B cell (primary cell): ENCODE data around the gene IL7R. TPM values are rescaled to one million over a fixed set of nuclear protein-coding genes. Genes with fewer than 3 reads are reported as not detected.

Source experiments
- ATAC-seq: fragments of 200-7000 bp; cut with Tn5 transposase; one replicate; pipeline ENCODE4 v1.10.0; 2021; ENCODE audit warnings: low read depth, mild to moderate bottlenecking, moderate number of reproducible peaks, moderate library complexity
- CTCF ChIA-PET: fragments of 350-600 bp; sonication (Branson Sonifier 250); formaldehyde crosslinking; loops from one replicate; lab custom pipeline; 2021; ENCODE audit warnings: antibody characterized with exemption, inconsistent platforms; lab: Charles Lee
- POLR2A ChIA-PET: fragments of 350-600 bp; sonication (Branson Sonifier 250); formaldehyde crosslinking; loops from one replicate; lab custom pipeline; 2021; ENCODE audit warnings: antibody characterized with exemption; lab: Charles Lee
- DNase-seq: peaks from one replicate; pipeline ENCODE4 v3.0.0; 2013
- H2AFZ ChIP-seq: 2 replicates; pipeline ENCODE4 v1.6.1; 2012; ENCODE audit warnings: mild to moderate bottlenecking, low read depth, low read length; ENCODE audit not compliant: insufficient read depth, poor library complexity, severe bottlenecking
- H3K27ac ChIP-seq, 2 donors: 1 replicate in 1 of 2; 2 replicates in 1 of 2; pipeline ENCODE4 v1.5.1; 2012 to 2013; ENCODE audit warnings: low read length in 2 of 2, mild to moderate bottlenecking in 2 of 2, moderate library complexity in 1 of 2
- H3K27me3 ChIP-seq, 4 experiments: fragments of 200-600 bp in 1 of 4; sonication (generic) in 1 of 4; replicated peaks in 1 of 4; 1 replicate in 2 of 4; 2 replicates in 2 of 4; pipeline versions ENCODE4 v1.6.1 to v1.7.0; 2013 to 2016; ENCODE audit warnings: low read length in 3 of 4, mild to moderate bottlenecking in 2 of 4, mixed read lengths in 1 of 4, moderate library complexity in 1 of 4; ENCODE audit not compliant: insufficient read depth in 4 of 4, control insufficient read depth in 3 of 4; ENCODE audit errors: control extremely low read depth in 1 of 4
- H3K36me3 ChIP-seq, 2 experiments: replicated peaks in 1 of 2; 1 replicate in 1 of 2; 2 replicates in 1 of 2; pipeline versions ENCODE4 v1.6.1 to v1.7.1; 2013; ENCODE audit warnings: low read length in 1 of 2; ENCODE audit not compliant: insufficient read depth in 2 of 2, control insufficient read depth in 1 of 2; ENCODE audit errors: control extremely low read depth in 1 of 2, extremely low read depth in 1 of 2
- H3K4me1 ChIP-seq, 2 donors: fragments of 200-600 bp in 1 of 2; sonication (generic) in 1 of 2; 1 replicate in 1 of 2; 2 replicates in 1 of 2; pipeline versions ENCODE4 v1.5.1 to v1.6.1; 2013 to 2017; ENCODE audit warnings: low read length in 2 of 2; ENCODE audit not compliant: control insufficient read depth in 2 of 2, insufficient read depth in 2 of 2
- H3K4me2 ChIP-seq: replicated peaks from 2 replicates; pipeline ENCODE3; 2012; ENCODE audit warnings: mild to moderate bottlenecking, low read depth, low read length; ENCODE audit not compliant: poor library complexity, severe bottlenecking
- H3K4me3 ChIP-seq, 5 experiments: fragments of 200-600 bp in 1 of 5; sonication (generic) in 1 of 5; 1 replicate in 3 of 5; 2 replicates in 2 of 5; pipeline versions ENCODE4 v1.5.1 to v1.7.0; 2011 to 2016; ENCODE audit warnings: low read length in 4 of 5, mild to moderate bottlenecking in 4 of 5, low read depth in 2 of 5, control low read depth in 1 of 5, moderate library complexity in 1 of 5; ENCODE audit not compliant: insufficient read depth in 1 of 5; ENCODE audit errors: control extremely low read depth in 1 of 5, extremely low read depth in 1 of 5
- H3K79me2 ChIP-seq: fragments of 200-600 bp; sonication (generic); one replicate; pipeline ENCODE4 v1.6.0; 2016; ENCODE audit warnings: low read length; ENCODE audit not compliant: control insufficient read depth, insufficient read depth
- H3K9ac ChIP-seq: fragments of 200-600 bp; sonication (generic); 2 replicates; pipeline ENCODE4 v1.6.1; 2017; ENCODE audit warnings: mild to moderate bottlenecking, low read length, moderate library complexity
- H3K9me3 ChIP-seq, 3 donors: one replicate each; pipeline versions ENCODE4 v1.6.1 to v1.7.1; 2013; ENCODE audit warnings: low read length in 2 of 3; ENCODE audit not compliant: control insufficient read depth in 2 of 3, insufficient read depth in 1 of 3; ENCODE audit errors: control extremely low read depth in 1 of 3
- H4K20me1 ChIP-seq: 2 replicates; pipeline ENCODE4 v1.6.0; 2012; ENCODE audit warnings: mild to moderate bottlenecking, low read length; ENCODE audit not compliant: insufficient read depth, control insufficient read depth, poor library complexity, severe bottlenecking
- H3K27ac Mint-ChIP-seq: one replicate; pipeline ENCODE4 v1.8.0; 2021; ENCODE audit warnings: mixed read lengths
- H3K27me3 Mint-ChIP-seq: one replicate; pipeline ENCODE4 v1.8.0; 2021; ENCODE audit warnings: mixed read lengths
- H3K4me1 Mint-ChIP-seq: one replicate; pipeline ENCODE4 v1.8.0; 2021; ENCODE audit warnings: mixed read lengths
- H3K4me3 Mint-ChIP-seq: one replicate; pipeline ENCODE4 v1.8.0; 2021; ENCODE audit warnings: mixed read lengths
- H3K9me3 Mint-ChIP-seq: one replicate; pipeline ENCODE4 v1.8.0; 2022; ENCODE audit warnings: mixed read lengths; ENCODE audit not compliant: insufficient read depth
- EZH2 ChIP-seq: IDR thresholded peaks from 2 replicates; pipeline ENCODE4 v1.6.1; 2012; ENCODE audit warnings: borderline replicate concordance, low read depth, mild to moderate bottlenecking, moderate library complexity, low read length; ENCODE audit not compliant: insufficient read depth, poor library complexity, severe bottlenecking
- WGBS: methylation state at CpG from one replicate; pipeline ENCODE4 v1.1.5; 2013; ENCODE audit warnings: missing lambda C conversion rate; ENCODE audit not compliant: insufficient coverage; 5-methylcytosine and 5-hydroxymethylcytosine counted together
- intact Hi-C: fragments of 100-400 bp; cut with micrococcal nuclease; formaldehyde crosslinking; loops from one replicate; pipeline ENCODE4 v1.10.0; 2022
- polyA plus RNA-seq: library from polyadenylated mRNA; depleted of rRNA; stranded (reverse); fragments of >200 nt; gene quantifications from 2 replicates; pipeline ENCODE4 v1.2.3, GENCODE V29; 2012
- total RNA-seq, 2 donors: library from RNA; stranded (reverse); fragments of 120-200 nt in 1 of 2; gene quantifications; 1 replicate in 1 of 2; 2 replicates in 1 of 2; pipeline versions ENCODE4 v1.2.3 to v1.2.4, GENCODE V29; 2013 to 2022
- TF ChIP-seq, protein P1 (sequence below): fragments of 200-600 bp; IDR thresholded peaks from one replicate; pipeline ENCODE4 v1.8.0; 2022; ENCODE audit warnings: antibody characterized with exemption, mild to moderate bottlenecking

Gene IL7R
- total and polyA plus RNA-seq, 2 donors (not counting 1 experiment from before 2014, with no cell fraction given) = 2.4 TPM

DNA sequence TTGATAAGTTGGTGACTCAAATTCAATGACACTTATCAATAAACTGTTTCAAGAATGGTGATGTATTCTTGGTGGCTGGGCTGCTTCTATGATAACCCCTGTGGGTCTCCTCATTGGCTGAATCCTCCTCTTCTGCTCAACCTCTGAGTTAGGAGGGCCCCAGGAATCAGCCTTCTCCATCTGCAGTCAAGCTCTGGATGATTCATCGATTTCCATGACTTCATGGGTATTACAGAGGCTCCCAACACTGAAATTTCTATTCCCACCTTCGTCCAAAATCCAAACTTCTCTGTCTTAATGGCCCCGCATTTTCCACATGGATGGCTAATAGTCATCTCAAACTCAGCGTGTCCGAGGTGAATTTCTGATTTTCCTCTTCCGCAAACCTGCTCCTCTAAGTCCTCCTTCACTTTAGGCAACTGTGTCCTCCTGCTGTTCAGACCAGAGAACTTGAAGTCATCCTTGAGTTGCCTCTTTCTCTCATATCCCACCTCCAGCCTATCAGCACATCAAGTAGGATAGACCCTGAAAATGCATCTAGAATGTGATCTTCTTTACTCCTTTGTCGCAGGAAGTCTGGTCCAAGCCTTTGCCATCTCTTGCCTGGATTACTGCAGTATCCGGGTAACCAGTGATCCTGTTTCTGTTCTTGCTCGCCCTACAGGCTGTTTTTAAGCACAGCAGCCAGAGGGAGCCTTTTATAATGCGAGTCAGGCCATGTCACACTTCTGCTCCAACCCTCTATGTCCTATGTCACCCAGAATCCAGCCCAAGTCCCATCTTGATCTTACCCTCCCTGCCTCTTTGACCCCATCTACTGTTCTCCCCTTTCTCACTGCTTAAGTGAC lies 41.4 kb upstream of the IL7R start:
- intact Hi-C loops = no loop called here
- Mint-ChIP-seq H3K27ac (no peak overlapping the region), H3K27me3 (no peaks in the 10 kb centered on the region), H3K4me3 (no peak overlapping the region), H3K4me1 (no peaks in the 10 kb centered on the region), H3K9me3 (no peaks in the 10 kb centered on the region)
- no peak overlapping the region for H3K9ac ChIP-seq
- ATAC-seq (no peak), DNase-seq (no peak)
- POLR2A ChIA-PET = no interaction called here
- no peak overlapping the region for H3K4me3 ChIP-seq
- H3K27me3 ChIP-seq = no peaks in the 10 kb centered on the region
- H3K4me2 ChIP-seq = no peak overlapping the region
- no peaks in the 10 kb centered on the region for H3K79me2 ChIP-seq
- no peaks in the 10 kb centered on the region for H3K36me3 ChIP-seq
- H2AFZ ChIP-seq = no peak overlapping the region
- no peak overlapping the region for H3K27ac ChIP-seq
- H3K4me1 ChIP-seq = no peaks in the 10 kb centered on the region
- CTCF ChIA-PET = no interaction called here
- no peaks in the 10 kb centered on the region for H3K9me3 ChIP-seq
- 90% methylated on average over 10 of the region's 10 CpGs for WGBS
- TF ChIP-seq, protein P1, sequence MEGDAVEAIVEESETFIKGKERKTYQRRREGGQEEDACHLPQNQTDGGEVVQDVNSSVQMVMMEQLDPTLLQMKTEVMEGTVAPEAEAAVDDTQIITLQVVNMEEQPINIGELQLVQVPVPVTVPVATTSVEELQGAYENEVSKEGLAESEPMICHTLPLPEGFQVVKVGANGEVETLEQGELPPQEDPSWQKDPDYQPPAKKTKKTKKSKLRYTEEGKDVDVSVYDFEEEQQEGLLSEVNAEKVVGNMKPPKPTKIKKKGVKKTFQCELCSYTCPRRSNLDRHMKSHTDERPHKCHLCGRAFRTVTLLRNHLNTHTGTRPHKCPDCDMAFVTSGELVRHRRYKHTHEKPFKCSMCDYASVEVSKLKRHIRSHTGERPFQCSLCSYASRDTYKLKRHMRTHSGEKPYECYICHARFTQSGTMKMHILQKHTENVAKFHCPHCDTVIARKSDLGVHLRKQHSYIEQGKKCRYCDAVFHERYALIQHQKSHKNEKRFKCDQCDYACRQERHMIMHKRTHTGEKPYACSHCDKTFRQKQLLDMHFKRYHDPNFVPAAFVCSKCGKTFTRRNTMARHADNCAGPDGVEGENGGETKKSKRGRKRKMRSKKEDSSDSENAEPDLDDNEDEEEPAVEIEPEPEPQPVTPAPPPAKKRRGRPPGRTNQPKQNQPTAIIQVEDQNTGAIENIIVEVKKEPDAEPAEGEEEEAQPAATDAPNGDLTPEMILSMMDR = peak; percentile 28
- no peak for TF ChIP-seq EZH2
- no peaks in the 10 kb centered on the region for H4K20me1 ChIP-seq

DNA sequence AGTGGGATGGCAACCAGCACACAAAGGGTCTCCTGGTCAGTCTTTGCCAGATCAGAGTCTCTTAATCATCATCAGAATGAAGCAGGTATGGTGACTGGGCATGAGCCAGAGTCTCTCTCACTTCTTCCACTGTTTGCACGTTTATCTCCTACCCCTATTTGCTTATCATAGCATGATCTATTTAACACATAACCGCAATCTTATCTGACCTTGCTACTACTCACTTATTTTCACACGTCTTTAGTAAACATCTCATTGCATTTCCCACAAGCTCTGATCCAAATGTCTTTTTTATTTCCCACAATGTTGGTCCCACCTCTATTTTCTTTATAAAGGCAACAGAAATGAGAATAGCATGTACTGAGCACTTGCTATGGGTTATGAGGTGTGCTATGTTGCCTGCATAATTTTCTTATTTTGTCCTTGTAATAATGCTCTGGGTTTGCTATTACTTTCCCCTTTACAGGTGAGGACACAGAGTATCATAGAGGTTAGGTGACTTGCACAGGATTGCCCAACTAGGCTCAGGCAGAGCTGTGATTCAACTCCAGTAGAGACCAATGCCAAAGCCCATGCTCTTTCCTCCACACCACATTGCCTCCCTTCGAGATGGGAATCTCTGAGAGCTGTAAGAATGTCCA lies 39.7 kb upstream of the IL7R start:
- H3K27ac Mint-ChIP-seq = no peak overlapping the region
- Histone ChIP-seq H3K9ac (no peak overlapping the region), H3K9me3 (no peaks in the 10 kb centered on the region), H3K36me3 (no peaks in the 10 kb centered on the region), H4K20me1 (no peaks in the 10 kb centered on the region), H3K27me3 (no peaks in the 10 kb centered on the region), H3K27ac (no peak overlapping the region), H2AFZ (no peak overlapping the region), H3K4me3 (no peak overlapping the region), H3K79me2 (no peaks in the 10 kb centered on the region), H3K4me2 (no peak overlapping the region), H3K4me1 (no peaks in the 10 kb centered on the region)
- no peak for TF ChIP-seq EZH2
- TF ChIP-seq, protein P1 = no peak
- H3K9me3 Mint-ChIP-seq = no peaks in the 10 kb centered on the region
- H3K4me1 Mint-ChIP-seq = no peaks in the 10 kb centered on the region
- 91% methylated on average over 3 of the region's 4 CpGs for WGBS
- DNase-seq (no peak), ATAC-seq (no peak)
- ChIA-PET CTCF (no interaction called here), POLR2A (no interaction called here)
- intact Hi-C loops = no loop called here
- no peaks in the 10 kb centered on the region for H3K27me3 Mint-ChIP-seq
- no peak overlapping the region for H3K4me3 Mint-ChIP-seq
